ENCODE measurements around the gene YOD1. TPM values are rescaled to one million over a fixed set of nuclear protein-coding genes. Genes with fewer than 3 reads are reported as not detected.

YOD1 gene
- total and polyA plus RNA-seq, 2 donors (not counting 1 experiment from before 2014, with no cell fraction given): 3.0 to 5.6 TPM

DNA sequence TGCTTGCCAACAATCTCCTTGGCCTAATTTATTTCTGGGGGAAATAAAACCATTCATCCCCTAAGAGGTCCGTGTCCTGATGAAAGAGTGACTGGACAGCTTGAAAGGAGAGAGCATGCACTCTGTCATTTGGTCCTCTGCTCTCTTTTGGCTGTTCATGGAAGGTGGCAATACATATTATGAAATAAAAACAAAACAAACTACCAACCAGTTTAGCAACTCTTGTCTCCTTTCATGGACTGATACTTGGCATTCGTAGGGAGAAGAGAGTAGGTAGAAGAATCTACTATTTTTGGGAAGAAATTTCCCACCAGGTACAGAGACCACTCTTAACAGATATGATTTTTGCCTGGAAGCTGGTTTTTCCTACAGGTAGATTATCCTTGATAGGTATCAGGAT is 17.7 kb downstream of the YOD1 start:
- Histone ChIP-seq H3K27me3 (ENCODE audit: control insufficient read depth, insufficient read depth, low read length) (peaks cover 6% of the 10 kb centered on the region), H3K79me2 (ENCODE audit: control insufficient read depth, insufficient read depth, low read length) (no peaks in the 10 kb centered on the region), H3K4me2 (ENCODE audit: extremely low read depth, insufficient read depth, low read length) (no peak overlapping the region), H3K4me1 (ENCODE audit: control insufficient read depth, extremely low read depth, insufficient read depth, low read length) (no peaks in the 10 kb centered on the region), H3K4me3 (replicated peaks in 1 of 4; ENCODE audit: control extremely low read depth in 1 of 4, insufficient read depth in 1 of 4, low read depth in 3 of 4, low read length in 4 of 4) (no peak overlapping the region), H3K9ac (ENCODE audit: insufficient read depth, low read length) (no peak overlapping the region), H2AFZ (ENCODE audit: low read length) (no peak overlapping the region), H3K9me3 (ENCODE audit: control insufficient read depth, insufficient read depth, low read depth, low read length) (no peaks in the 10 kb centered on the region), H3K36me3 (ENCODE audit: control insufficient read depth, insufficient read depth, low read length) (no peaks in the 10 kb centered on the region), H3K27ac (ENCODE audit: insufficient read depth, low read length) (no peak overlapping the region), H4K20me1 (ENCODE audit: control insufficient read depth, extremely low read depth, insufficient read depth, low read length) (no peaks in the 10 kb centered on the region)
- no peak for TF ChIP-seq EZH2 (IDR thresholded peaks at IDR 0.05; ENCODE audit: low read length, missing control alignments)
- no peak for TF ChIP-seq CTCF (conservative IDR thresholded peaks at IDR 0.05 in 1 of 2, IDR thresholded peaks at IDR 0.05 in 1 of 2; ENCODE audit: low read depth in 1 of 2, low read length in 2 of 2)
- no peak for DNase-seq (ENCODE audit: low read depth in 2 of 2)

DNA sequence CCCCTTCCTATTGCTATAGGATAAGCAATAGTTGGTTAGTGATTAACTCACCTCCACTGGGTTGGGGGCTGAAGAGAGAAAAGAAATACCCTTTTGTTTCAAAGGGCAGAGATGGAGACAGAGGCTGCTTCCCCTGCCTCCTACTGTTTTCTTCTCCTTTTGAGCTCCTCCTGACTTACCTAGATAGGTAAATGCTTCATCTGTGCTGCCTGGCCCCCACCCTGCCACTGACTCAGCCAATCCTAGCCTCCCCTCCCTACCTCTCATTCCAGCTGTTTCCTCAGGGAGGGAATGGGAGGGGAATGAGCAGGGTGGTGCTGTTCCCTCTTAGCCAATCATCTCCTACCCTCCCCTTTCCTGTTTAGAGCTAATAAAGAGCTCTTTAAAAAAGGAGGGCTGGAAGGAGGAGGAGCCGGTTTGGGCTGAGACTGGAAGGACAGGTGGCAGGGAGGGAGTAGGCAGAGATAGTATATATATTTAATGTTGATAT is 18.4 kb downstream of the YOD1 start, which contains the start of gene C1orf116:
TSS of gene C1orf116 (minus strand) at position 229 of the 490 bp plus-strand sequence. CDS start 5,158 bp downstream, outside the sequence.
- Histone ChIP-seq H3K79me2 (ENCODE audit: control insufficient read depth, insufficient read depth, low read length) (no peaks in the 10 kb centered on the region), H3K36me3 (ENCODE audit: control insufficient read depth, insufficient read depth, low read length) (no peaks in the 10 kb centered on the region), H3K4me1 (ENCODE audit: control insufficient read depth, extremely low read depth, insufficient read depth, low read length) (no peaks in the 10 kb centered on the region), H4K20me1 (ENCODE audit: control insufficient read depth, extremely low read depth, insufficient read depth, low read length) (no peaks in the 10 kb centered on the region), H3K27me3 (ENCODE audit: control insufficient read depth, insufficient read depth, low read length) (peaks cover 6% of the 10 kb centered on the region), H3K4me3 (replicated peaks in 1 of 4; ENCODE audit: control extremely low read depth in 1 of 4, insufficient read depth in 1 of 4, low read depth in 3 of 4, low read length in 4 of 4) (no peak within 1 kb of the TSS), H3K4me2 (ENCODE audit: extremely low read depth, insufficient read depth, low read length) (no peak within 1 kb of the TSS), H3K9ac (ENCODE audit: insufficient read depth, low read length) (no peak within 1 kb of the TSS), H3K27ac (ENCODE audit: insufficient read depth, low read length) (no peak within 1 kb of the TSS), H2AFZ (ENCODE audit: low read length) (no peak within 1 kb of the TSS), H3K9me3 (ENCODE audit: control insufficient read depth, insufficient read depth, low read depth, low read length) (no peaks in the 10 kb centered on the region)
- TF ChIP-seq CTCF (conservative IDR thresholded peaks at IDR 0.05 in 1 of 2, IDR thresholded peaks at IDR 0.05 in 1 of 2; ENCODE audit: low read depth in 1 of 2, low read length in 2 of 2) (no peak), EZH2 (IDR thresholded peaks at IDR 0.05; ENCODE audit: low read length, missing control alignments) (no peak)
- no peak for DNase-seq (ENCODE audit: low read depth in 2 of 2)

DNA sequence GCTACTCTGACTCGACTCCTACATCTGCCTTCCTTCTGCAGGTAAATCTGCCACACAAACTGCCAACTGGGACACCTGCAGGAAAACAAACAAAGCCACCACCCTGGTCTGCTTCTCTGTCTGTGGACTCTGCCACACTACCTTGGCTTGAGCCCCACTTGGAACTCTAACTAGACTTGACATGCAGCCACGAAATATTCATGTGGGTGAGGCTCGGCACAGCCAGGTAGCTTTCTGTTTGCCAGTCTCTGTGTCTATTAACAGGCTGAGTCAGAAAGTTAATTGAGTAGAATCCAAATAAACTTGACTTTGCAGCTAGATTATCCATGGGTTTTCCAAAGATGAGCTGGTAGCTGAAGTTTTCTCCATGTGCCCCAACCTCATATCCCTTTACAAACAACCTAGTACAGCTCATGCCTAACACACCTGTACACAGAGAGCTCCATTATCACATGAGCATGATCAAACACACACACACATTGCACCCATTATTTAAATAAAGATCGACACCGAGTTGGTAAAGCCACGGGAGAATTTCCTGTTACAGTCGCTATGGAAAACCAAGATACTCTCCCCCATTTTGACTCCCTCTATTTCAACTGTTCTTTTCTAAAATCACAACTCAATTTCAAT is 19.3 kb downstream of the YOD1 start:
- TF ChIP-seq EZH2 (IDR thresholded peaks at IDR 0.05; ENCODE audit: low read length, missing control alignments) (no peak), CTCF (conservative IDR thresholded peaks at IDR 0.05 in 1 of 2, IDR thresholded peaks at IDR 0.05 in 1 of 2; ENCODE audit: low read depth in 1 of 2, low read length in 2 of 2) (no peak)
- H3K4me2 ChIP-seq (ENCODE audit: extremely low read depth, insufficient read depth, low read length): no peak overlapping the region
- no peaks in the 10 kb centered on the region for H3K9me3 ChIP-seq (ENCODE audit: control insufficient read depth, insufficient read depth, low read depth, low read length)
- peaks cover 6% of the 10 kb centered on the region for H3K27me3 ChIP-seq (ENCODE audit: control insufficient read depth, insufficient read depth, low read length)
- no peaks in the 10 kb centered on the region for H4K20me1 ChIP-seq (ENCODE audit: control insufficient read depth, extremely low read depth, insufficient read depth, low read length)
- H3K4me3 ChIP-seq (replicated peaks in 1 of 4; ENCODE audit: control extremely low read depth in 1 of 4, insufficient read depth in 1 of 4, low read depth in 3 of 4, low read length in 4 of 4): no peak overlapping the region
- no peaks in the 10 kb centered on the region for H3K36me3 ChIP-seq (ENCODE audit: control insufficient read depth, insufficient read depth, low read length)
- H2AFZ ChIP-seq (ENCODE audit: low read length): no peak overlapping the region
- H3K27ac ChIP-seq (ENCODE audit: insufficient read depth, low read length): no peak overlapping the region
- no peak overlapping the region for H3K9ac ChIP-seq (ENCODE audit: insufficient read depth, low read length)
- H3K4me1 ChIP-seq (ENCODE audit: control insufficient read depth, extremely low read depth, insufficient read depth, low read length): no peaks in the 10 kb centered on the region
- no peak for DNase-seq (ENCODE audit: low read depth in 2 of 2)
- no peaks in the 10 kb centered on the region for H3K79me2 ChIP-seq (ENCODE audit: control insufficient read depth, insufficient read depth, low read length)

Data from fibroblast of lung (primary cell).